ENCODE data around the gene SLC10A7.
A peak's percentile ranks its signal among the peaks of the same experiment; 100 is the strongest.

Gene SLC10A7

DNA sequence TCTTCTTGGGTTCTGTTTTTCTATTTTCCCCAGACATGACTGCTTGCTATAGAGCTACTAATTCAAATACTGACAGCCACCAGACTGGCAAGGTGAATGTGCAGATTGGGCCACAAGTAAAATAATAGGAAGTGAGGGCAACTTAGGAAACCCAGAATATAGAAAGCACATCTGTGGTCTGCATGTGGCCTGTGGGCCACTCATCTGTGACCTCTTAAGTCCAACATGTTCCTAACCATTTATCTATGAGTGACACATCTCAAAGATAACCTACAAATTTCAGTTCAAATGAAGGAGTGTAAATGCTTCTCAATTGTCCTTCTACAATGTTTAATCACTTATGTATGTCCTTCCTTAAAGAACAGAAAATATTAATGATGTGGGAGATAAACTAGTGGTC, 178.5 kb downstream of the SLC10A7 start:
- Mint-ChIP-seq H3K4me1 (peaks cover 9% of the 10 kb centered on the region), H3K27ac (no peak overlapping the region), H3K4me3 (no peak overlapping the region), H3K9me3 (no peaks in the 10 kb centered on the region), H3K36me3 (no peaks in the 10 kb centered on the region), H3K27me3 (no peaks in the 10 kb centered on the region)
- DNase-seq (ENCODE audit: low spot score in 2 of 2) (no peak), ATAC-seq (ENCODE audit: low read depth) (peak; percentile 58)

DNA sequence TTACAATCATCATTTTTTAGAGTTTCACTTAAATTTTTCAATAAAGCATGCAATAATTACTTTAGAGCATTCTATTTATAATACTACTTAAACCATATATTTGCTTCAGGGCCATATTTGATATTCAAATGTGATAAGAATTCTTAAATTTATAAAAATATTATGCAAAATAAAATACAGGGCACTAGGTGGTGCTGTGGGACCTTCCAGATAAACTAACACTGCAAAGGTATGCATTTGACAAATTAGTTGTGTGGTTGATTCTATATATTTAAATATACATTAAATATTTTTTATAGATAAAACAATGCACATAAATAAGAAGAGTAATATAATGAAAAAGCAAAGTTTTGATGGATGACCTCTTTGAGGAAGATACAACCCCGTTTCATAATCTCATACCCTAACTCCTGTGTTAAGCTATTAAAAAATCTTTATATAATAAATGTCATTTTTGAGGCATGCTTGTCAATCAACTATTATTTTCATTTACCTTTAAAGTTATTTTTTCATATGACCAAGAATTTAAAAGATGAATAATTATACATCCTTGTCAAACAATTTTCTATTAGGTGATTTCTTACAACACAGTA, 179.0 kb downstream of the SLC10A7 start:
- H3K4me1 Mint-ChIP-seq: peaks cover 9% of the 10 kb centered on the region
- H3K36me3 Mint-ChIP-seq: no peaks in the 10 kb centered on the region
- ATAC-seq (ENCODE audit: low read depth): no peak
- H3K9me3 Mint-ChIP-seq: no peaks in the 10 kb centered on the region
- DNase-seq (ENCODE audit: low spot score in 2 of 2): peak; percentile 11 to 21
- no peak overlapping the region for H3K27ac Mint-ChIP-seq
- H3K27me3 Mint-ChIP-seq: no peaks in the 10 kb centered on the region
- no peak overlapping the region for H3K4me3 Mint-ChIP-seq

DNA sequence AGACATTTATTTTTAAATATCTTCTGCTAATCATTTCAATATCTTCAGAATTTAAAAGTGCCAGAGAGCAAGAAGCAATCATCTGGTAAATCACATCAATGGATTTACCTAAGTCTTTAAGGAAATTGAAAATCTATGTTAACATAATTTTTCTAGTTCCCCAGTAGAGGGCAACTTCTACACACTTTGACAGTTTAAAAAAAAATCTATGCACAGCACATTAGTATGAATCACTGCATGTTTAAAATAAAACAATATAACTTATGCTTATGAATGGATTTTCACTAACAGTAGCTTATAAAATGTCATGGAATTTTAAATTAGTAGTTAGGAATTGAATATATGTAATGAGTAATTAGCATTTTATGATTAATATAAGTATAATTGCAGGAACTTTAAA, 180.9 kb downstream of the SLC10A7 start:
- Mint-ChIP-seq H3K9me3 (no peaks in the 10 kb centered on the region), H3K27me3 (no peaks in the 10 kb centered on the region), H3K36me3 (no peaks in the 10 kb centered on the region), H3K4me3 (no peak overlapping the region), H3K27ac (no peak overlapping the region), H3K4me1 (peaks cover 8% of the 10 kb centered on the region)
- no peak for DNase-seq (ENCODE audit: low spot score in 2 of 2)
- no peak for ATAC-seq (ENCODE audit: low read depth)

GRCh38 chr4:146338512-146338911, 183.2 kb downstream of the SLC10A7 start:
- no peaks in the 10 kb centered on the region for H3K36me3 Mint-ChIP-seq
- peaks cover 8% of the 10 kb centered on the region for H3K4me1 Mint-ChIP-seq
- H3K4me3 Mint-ChIP-seq: no peak overlapping the region
- no peaks in the 10 kb centered on the region for H3K9me3 Mint-ChIP-seq
- H3K27me3 Mint-ChIP-seq: no peaks in the 10 kb centered on the region
- H3K27ac Mint-ChIP-seq: no peak overlapping the region
- no peak for ATAC-seq (ENCODE audit: low read depth)
- DNase-seq (ENCODE audit: low spot score in 2 of 2): no peak

DNA sequence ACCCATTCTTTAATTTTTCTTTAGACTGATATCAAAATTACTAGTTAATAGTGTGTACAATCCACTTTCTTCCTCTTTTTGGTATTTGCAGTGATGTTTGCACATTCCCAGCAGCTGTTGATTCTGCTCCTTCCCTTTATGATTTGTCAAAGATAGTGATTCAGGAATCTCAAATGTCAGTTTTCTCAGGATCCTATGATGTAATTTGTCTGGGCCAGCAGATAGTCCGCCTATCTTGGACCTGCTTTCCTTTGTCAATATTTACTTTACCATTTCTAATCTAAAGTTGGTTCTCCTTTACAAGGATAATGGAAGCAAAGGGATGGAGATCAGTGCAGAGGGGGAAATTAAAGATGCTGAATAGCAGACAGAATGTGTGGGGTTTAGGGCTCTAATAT, 185.3 kb downstream of the SLC10A7 start:
- no peak for DNase-seq (ENCODE audit: low spot score in 2 of 2)
- ATAC-seq (ENCODE audit: low read depth): no peak
- Mint-ChIP-seq H3K27me3 (no peaks in the 10 kb centered on the region), H3K9me3 (no peaks in the 10 kb centered on the region), H3K4me1 (peaks cover 2% of the 10 kb centered on the region), H3K4me3 (no peak overlapping the region), H3K27ac (no peak overlapping the region), H3K36me3 (no peaks in the 10 kb centered on the region)

DNA sequence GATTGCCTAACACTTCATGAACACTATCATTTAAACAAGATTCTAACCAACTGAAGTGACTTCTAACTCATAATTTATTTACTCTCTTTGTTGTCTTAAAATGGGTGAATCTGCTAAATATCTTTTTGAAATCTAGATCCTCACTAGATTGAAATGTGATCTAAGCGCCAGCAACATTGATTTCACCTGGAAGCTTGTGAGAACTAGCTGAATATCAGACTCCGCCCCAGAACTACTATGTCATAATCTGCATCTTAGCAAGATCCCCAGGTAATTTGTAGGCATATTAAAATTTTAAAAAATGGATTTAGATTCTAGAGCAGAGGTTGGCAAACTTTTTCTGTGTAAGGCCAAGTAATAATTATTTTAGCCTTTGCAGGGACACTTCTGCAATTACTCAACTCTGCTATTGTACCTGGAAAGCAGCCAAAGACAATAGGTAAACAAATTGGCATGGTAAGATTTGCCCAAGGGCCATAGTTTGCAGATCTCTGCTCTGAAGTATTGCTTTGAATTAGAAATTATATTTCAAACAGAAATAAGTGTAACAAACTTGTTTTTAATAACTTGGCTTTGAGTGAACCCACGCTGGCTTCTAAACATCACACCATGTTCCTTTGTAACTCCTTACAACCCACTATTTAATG, 185.9 kb downstream of the SLC10A7 start:
- ATAC-seq (ENCODE audit: low read depth) (no peak), DNase-seq (ENCODE audit: low spot score in 2 of 2) (no peak)
- Mint-ChIP-seq H3K27me3 (no peaks in the 10 kb centered on the region), H3K4me1 (peaks cover 2% of the 10 kb centered on the region), H3K36me3 (no peaks in the 10 kb centered on the region), H3K27ac (no peak overlapping the region), H3K9me3 (no peaks in the 10 kb centered on the region), H3K4me3 (no peak overlapping the region)

DNA sequence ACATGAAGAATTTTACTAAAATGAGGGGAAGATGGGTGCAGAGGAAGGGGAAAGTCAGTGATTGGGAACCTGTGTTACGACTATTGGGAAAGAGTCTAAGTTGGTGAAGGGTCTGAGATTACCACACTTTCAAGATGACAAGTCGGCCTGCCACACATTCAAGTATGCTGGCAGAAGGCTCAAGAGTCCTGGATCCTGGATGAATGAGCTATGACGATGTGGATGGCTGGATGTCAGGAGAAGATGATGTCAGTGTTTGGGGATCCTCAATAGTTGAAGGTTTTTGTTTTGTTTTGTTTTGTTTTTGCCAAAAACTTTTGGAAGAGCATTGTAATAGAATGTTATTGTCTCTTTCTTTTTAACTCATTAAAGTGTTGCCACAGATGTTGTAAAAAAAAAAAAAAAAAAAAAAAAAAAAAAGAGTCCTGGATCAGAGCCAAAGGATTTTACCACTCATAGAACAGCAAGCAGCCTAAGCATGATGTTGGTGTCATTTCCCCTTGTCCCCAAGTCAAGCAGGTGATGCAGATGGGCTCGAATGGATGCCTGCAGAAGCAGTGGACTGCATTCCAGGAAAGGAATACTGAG, 186.8 kb downstream of the SLC10A7 start:
- H3K27me3 Mint-ChIP-seq: no peaks in the 10 kb centered on the region

GRCh38 chr4:146333895-146334262, 187.9 kb downstream of the SLC10A7 start:
- Mint-ChIP-seq H3K36me3 (no peaks in the 10 kb centered on the region), H3K27ac (no peak overlapping the region), H3K4me3 (no peak overlapping the region), H3K9me3 (no peaks in the 10 kb centered on the region), H3K4me1 (peaks cover 2% of the 10 kb centered on the region), H3K27me3 (no peaks in the 10 kb centered on the region)
- DNase-seq (ENCODE audit: low spot score in 2 of 2) (no peak), ATAC-seq (ENCODE audit: low read depth) (no peak)

More for the DNA sequence above, 186.8 kb downstream of the SLC10A7 start:
- Mint-ChIP-seq H3K27ac (no peak overlapping the region), H3K9me3 (no peaks in the 10 kb centered on the region), H3K4me3 (no peak overlapping the region), H3K36me3 (no peaks in the 10 kb centered on the region), H3K4me1 (peaks cover 2% of the 10 kb centered on the region)
- ATAC-seq (ENCODE audit: low read depth) (no peak), DNase-seq (ENCODE audit: low spot score in 2 of 2) (no peak)

GRCh38 chr4:146333187-146333894, 188.4 kb downstream of the SLC10A7 start:
- H3K27me3 Mint-ChIP-seq: no peaks in the 10 kb centered on the region
- H3K9me3 Mint-ChIP-seq: no peaks in the 10 kb centered on the region
- ATAC-seq (ENCODE audit: low read depth) (peak; percentile 61), DNase-seq (ENCODE audit: low spot score in 2 of 2) (no peak)
- H3K27ac Mint-ChIP-seq: no peak overlapping the region
- peaks cover 2% of the 10 kb centered on the region for H3K4me1 Mint-ChIP-seq
- no peak overlapping the region for H3K4me3 Mint-ChIP-seq
- H3K36me3 Mint-ChIP-seq: no peaks in the 10 kb centered on the region

- Mint-ChIP-seq H3K27me3 (no peaks in the 10 kb centered on the region), H3K4me3 (no peak overlapping the region), H3K4me1 (no peaks in the 10 kb centered on the region), H3K36me3 (no peaks in the 10 kb centered on the region), H3K27ac (no peak overlapping the region), H3K9me3 (no peaks in the 10 kb centered on the region)
- DNase-seq (ENCODE audit: low spot score in 2 of 2): no peak
- ATAC-seq (ENCODE audit: low read depth): no peak
These were observed 191.3 kb downstream of the SLC10A7 start for GRCh38 chr4:146330392-146330791.

DNA sequence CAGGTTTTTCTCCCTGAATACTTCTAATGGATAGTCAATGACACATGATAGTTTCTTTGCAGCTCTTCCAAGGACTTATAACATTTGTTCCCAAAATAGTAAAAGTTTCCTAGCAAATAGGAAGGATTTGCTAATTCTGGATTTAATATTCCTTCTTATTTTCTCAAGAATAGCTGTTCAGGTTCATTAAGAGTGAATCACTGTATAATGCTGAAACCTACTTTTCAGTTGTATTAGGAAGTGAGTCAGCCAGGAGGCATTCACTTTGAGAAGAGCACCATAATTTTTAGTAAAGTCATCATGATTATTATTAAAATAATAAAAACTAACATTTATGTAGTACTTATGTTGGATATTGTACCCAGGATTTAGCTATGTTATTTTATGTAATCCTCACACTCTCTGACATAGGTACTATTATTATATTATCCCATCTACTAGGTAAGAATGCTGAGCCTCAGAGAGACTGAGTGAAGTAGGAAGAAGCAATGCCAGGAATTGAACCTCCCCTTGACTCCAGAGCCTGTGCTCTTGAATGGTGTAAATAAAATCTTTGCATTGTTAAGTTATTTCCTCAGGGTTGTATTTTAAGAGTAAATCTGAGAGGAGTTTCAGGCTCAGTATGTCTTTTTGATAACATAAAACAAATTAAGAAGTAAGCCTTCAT, 192.6 kb downstream of the SLC10A7 start:
- H3K9me3 Mint-ChIP-seq: peaks cover 2% of the 10 kb centered on the region
- peaks cover 6% of the 10 kb centered on the region for H3K36me3 Mint-ChIP-seq
- H3K4me1 Mint-ChIP-seq: no peaks in the 10 kb centered on the region
- H3K27me3 Mint-ChIP-seq: no peaks in the 10 kb centered on the region
- no peak overlapping the region for H3K4me3 Mint-ChIP-seq
- DNase-seq (ENCODE audit: low spot score in 2 of 2) (no peak), ATAC-seq (ENCODE audit: low read depth) (no peak)
- H3K27ac Mint-ChIP-seq: no peak overlapping the region

GRCh38 chr4:146327859-146328650, 193.7 kb downstream of the SLC10A7 start:
- H3K4me3 Mint-ChIP-seq: no peak overlapping the region
- no peak for DNase-seq (ENCODE audit: low spot score in 2 of 2)
- peaks cover 2% of the 10 kb centered on the region for H3K9me3 Mint-ChIP-seq
- no peaks in the 10 kb centered on the region for H3K4me1 Mint-ChIP-seq
- H3K36me3 Mint-ChIP-seq: peaks cover 12% of the 10 kb centered on the region
- H3K27ac Mint-ChIP-seq: no peak overlapping the region
- ATAC-seq (ENCODE audit: low read depth): no peak
- H3K27me3 Mint-ChIP-seq: no peaks in the 10 kb centered on the region

DNA sequence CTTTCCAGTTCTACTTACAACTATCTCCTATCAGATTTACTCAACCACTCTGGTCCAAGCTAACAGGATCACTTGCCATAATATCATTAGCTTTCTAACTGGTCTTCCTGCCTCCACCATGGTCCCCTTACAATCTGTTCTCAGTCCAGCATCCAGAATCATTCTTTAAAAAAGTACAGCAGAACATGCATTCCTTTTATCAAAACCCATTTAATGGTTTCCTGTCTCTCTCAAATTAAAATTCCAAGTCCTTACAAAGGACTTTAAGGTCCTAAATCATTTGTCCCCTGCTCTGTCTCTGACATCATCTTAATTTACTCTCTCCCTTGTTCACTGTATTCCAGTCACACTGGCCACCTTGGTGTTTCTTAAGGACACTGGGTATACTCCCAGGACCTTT, 202.8 kb downstream of the SLC10A7 start:
- Mint-ChIP-seq H3K9me3 (no peaks in the 10 kb centered on the region), H3K4me1 (no peaks in the 10 kb centered on the region), H3K27me3 (no peaks in the 10 kb centered on the region), H3K36me3 (peaks cover 11% of the 10 kb centered on the region), H3K4me3 (no peak overlapping the region), H3K27ac (no peak overlapping the region)
- no peak for DNase-seq (ENCODE audit: low spot score in 2 of 2)
- no peak for ATAC-seq (ENCODE audit: low read depth)
